AG04449 (cell line): ENCODE measurements around the gene SMG9.

ENCODE experiments used
- CTCF ChIA-PET: fragments of 350-600 bp; formaldehyde crosslinking; extraction: SDS; loops from one replicate; lab custom pipeline; 2021; ENCODE audit warnings: antibody characterized with exemption; lab: Yijun Ruan, JAX
- POLR2A ChIA-PET: fragments of 400-600, 350-600 bp; formaldehyde crosslinking; extraction: SDS; loops from one replicate; lab custom pipeline; 2020; ENCODE audit warnings: antibody characterized with exemption, inconsistent platforms; lab: Yijun Ruan, JAX
- DNase-seq: peaks from one replicate; pipeline ENCODE4 v3.0.0-alpha.2; 2010; ENCODE audit warnings: low read depth, low spot score
- H3K4me3 ChIP-seq: 2 replicates; pipeline ENCODE4 v1.5.1; 2011; ENCODE audit warnings: low read depth, mild to moderate bottlenecking, control low read depth, low read length
- CTCF ChIP-seq: IDR thresholded peaks from one replicate; pipeline ENCODE4 v1.5.1; 2011; ENCODE audit warnings: mild to moderate bottlenecking, moderate library complexity, low read length, control low read depth, inconsistent platforms; ENCODE audit not compliant: insufficient read depth; ENCODE audit errors: missing control alignments

SMG9 gene

DNA sequence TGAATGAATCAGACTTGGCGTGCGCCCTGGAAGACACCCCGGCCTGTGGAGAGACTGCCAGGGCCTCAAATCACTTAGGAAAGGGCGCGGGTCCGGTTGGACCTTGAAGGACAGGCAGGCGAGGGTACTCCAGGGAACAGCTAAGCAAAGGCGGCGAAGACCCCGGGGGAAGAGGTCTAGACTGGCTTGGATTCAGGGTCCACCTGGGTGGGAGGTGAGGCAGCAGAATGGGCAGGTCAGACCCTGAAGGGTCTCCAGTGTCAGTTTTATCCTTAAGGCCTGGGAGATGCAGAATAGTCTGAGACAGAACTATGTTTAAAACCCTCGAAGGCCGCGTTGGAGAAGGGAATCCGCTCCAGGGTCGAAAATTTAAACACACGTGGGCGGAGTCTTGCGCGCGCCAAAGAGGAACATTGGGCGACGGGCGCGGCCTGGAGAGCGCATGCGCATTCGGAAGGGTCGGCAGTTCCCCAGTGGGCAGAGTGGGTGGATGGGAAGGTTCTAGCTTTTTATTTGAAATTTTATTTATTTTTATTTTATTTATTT is 567 bp upstream of the SMG9 start:
- H3K4me3 ChIP-seq, result peak overlapping the region; percentile 90
- DNase-seq, result no peak
- POLR2A ChIA-PET, result interaction anchor here (0.6 to 1.9 kb wide), 11 partner anchors 8 to 222 kb away, joined by 3 to 9 read pairs (median 4); partner anchors contain the start of genes PLAUR and ZNF575
- CTCF ChIA-PET, result interaction anchor here (1.1 to 16.5 kb wide), 5 partner anchors 8 to 54 kb away, joined by 3 to 203 read pairs (median 6); no protein-coding TSS in a partner anchor
- no peak for TF ChIP-seq CTCF

- POLR2A ChIA-PET, result interaction anchor here (0.7 to 2.0 kb wide), 11 partner anchors 9 to 221 kb away, joined by 3 to 9 read pairs (median 4); partner anchors contain the start of genes PLAUR and ZNF575
- CTCF ChIA-PET, result interaction anchor here (0.9 to 16.5 kb wide), 6 partner anchors 11 to 86 kb away, joined by 3 to 203 read pairs (median 6); no protein-coding TSS in a partner anchor
Measured at GRCh38 chr19:43754253-43754502, 584 bp downstream of the SMG9 start.

GRCh38 chr19:43752287-43752875 is 2.4 kb downstream of the SMG9 start:
- ChIA-PET POLR2A (interaction anchor here (0.6 to 2.0 kb wide), 9 partner anchors 9 to 84 kb away, joined by 3 to 9 read pairs (median 5); partner anchors contain the start of gene PLAUR), CTCF (interaction anchor here (0.8 to 16.5 kb wide), 11 partner anchors 9 to 84 kb away, joined by 3 to 203 read pairs (median 5); partner anchors contain the start of gene KCNN4)
- H3K4me3 ChIP-seq, result no peak overlapping the region

More at GRCh38 chr19:43754253-43754502, 584 bp downstream of the SMG9 start:
- no peak for DNase-seq
- no peak for TF ChIP-seq CTCF
- peak overlapping the region; percentile 90 for H3K4me3 ChIP-seq

DNA sequence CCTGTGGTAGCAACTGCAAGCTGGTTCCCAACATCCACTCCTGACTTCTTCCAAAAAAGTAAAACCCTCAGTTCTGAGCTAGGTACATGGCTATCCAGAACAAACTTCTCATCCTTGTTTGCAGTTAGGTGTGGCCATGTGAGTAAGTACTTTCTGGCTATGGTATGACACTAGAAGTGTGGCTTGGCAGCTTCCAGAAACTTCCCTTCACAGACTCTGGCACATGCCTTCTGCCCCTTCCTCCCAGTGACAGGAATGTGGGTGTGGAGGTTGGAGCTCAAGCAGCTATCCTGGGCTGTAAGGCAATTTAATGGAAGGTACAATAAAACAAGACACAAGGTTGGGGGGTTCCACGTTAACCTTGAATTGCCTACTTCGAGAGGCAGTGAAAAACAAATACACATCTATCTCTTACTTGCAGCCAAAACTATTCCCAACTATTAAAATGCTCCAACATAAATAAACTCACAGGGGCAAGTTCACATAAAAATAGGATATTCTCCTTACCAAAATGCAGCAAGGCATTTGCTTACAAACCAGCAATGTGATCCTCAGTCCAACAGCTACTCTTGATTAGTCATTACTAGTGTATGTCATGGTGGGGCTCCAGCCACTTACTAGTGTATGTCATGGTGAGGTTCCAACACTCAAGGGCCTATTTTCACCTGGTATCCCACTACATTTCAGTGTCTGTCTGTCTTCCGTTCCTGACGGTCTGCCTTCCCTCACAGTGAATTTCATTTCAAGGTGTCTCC is 3.1 kb downstream of the SMG9 start:
- ChIA-PET POLR2A (interaction anchor here (1.5 to 1.8 kb wide), 2 partner anchors 12 to 16 kb away, joined by 5 to 6 read pairs; no protein-coding TSS in a partner anchor), CTCF (interaction anchor here (0.8 to 16.5 kb wide), 13 partner anchors 9 to 83 kb away, joined by 3 to 203 read pairs (median 4); partner anchors contain the start of gene KCNN4)
- DNase-seq, result no peak
- no peak for TF ChIP-seq CTCF
- no peak overlapping the region for H3K4me3 ChIP-seq

More at GRCh38 chr19:43752287-43752875, 2.4 kb downstream of the SMG9 start:
- no peak for DNase-seq
- TF ChIP-seq CTCF, result no peak

DNA sequence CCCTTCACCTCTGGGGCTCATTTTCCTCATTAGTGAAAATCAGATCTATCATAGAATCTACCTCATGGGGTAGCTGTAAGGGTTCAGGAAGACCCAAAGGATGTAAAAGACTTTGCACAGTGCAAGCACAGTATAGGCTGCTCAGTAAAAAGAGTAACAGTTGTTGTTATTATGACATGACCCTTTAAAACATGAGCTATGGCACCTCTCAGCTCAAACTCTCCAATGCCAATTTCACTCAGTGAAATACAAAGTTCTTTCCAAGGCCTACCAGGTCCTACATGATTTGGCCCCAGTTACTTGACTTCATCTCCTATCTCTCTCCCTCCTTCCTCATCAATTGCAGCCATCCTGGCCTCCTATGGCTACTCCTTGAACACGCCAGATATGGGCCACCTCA is 4.9 kb downstream of the SMG9 start:
- ChIA-PET POLR2A (no interaction called here), CTCF (interaction anchor here (1.0 to 1.3 kb wide), 7 partner anchors 10 to 60 kb away, joined by 3 to 7 read pairs (median 4); no protein-coding TSS in a partner anchor)
- TF ChIP-seq CTCF, result no peak
- DNase-seq, result no peak
- no peak overlapping the region for H3K4me3 ChIP-seq
